ENCODE results near the gene PLCXD3. TPM values are rescaled to one million over a fixed set of nuclear protein-coding genes. Genes with fewer than 3 reads are reported as not detected.
A peak's percentile ranks its signal among the peaks of the same experiment; 100 is the strongest.
"Not testable (repeated sequence)": the region's sequence is repeated elsewhere in the genome, so short reads cannot be mapped to it uniquely, and the experiment has no call there.

The PLCXD3 gene
- total RNA-seq, 1 donor from 2014 or later, result 0.93 TPM

GRCh38 chr5:41503310-41503709 lies 7.1 kb downstream of the PLCXD3 start:
- no peaks in the 10 kb centered on the region for H3K27me3 Mint-ChIP-seq (ENCODE audit: unreplicated experiment)
- H3K27ac Mint-ChIP-seq (ENCODE audit: unreplicated experiment), result no peak overlapping the region
- DNase-seq, result no peak
- peaks cover 9% of the 10 kb centered on the region for H3K4me1 Mint-ChIP-seq (ENCODE audit: low read depth, unreplicated experiment)
- peak overlapping the region; percentile 58 for H3K4me3 Mint-ChIP-seq (ENCODE audit: unreplicated experiment)
- H3K36me3 Mint-ChIP-seq (ENCODE audit: unreplicated experiment), result no peaks in the 10 kb centered on the region
- H3K9me3 Mint-ChIP-seq (ENCODE audit: unreplicated experiment), result peaks cover 4% of the 10 kb centered on the region
- no peak for TF ChIP-seq CTCF (IDR thresholded peaks at IDR 0.05; ENCODE audit: partially characterized antibody, unreplicated experiment)

GRCh38 chr5:41493490-41494126 lies 16.8 kb downstream of the PLCXD3 start:
- H3K4me1 Mint-ChIP-seq (ENCODE audit: low read depth, unreplicated experiment); H3K4me3 Mint-ChIP-seq (ENCODE audit: unreplicated experiment); H3K9me3 Mint-ChIP-seq (ENCODE audit: unreplicated experiment); DNase-seq; H3K27me3 Mint-ChIP-seq (ENCODE audit: unreplicated experiment); H3K27ac Mint-ChIP-seq (ENCODE audit: unreplicated experiment); H3K36me3 Mint-ChIP-seq (ENCODE audit: unreplicated experiment): not testable (repeated sequence)

GRCh38 chr5:41485533-41485932 lies 24.9 kb downstream of the PLCXD3 start:
- TF ChIP-seq CTCF (IDR thresholded peaks at IDR 0.05; ENCODE audit: partially characterized antibody, unreplicated experiment), result no peak
- Mint-ChIP-seq H3K27me3 (ENCODE audit: unreplicated experiment) (no peaks in the 10 kb centered on the region), H3K4me1 (ENCODE audit: low read depth, unreplicated experiment) (no peaks in the 10 kb centered on the region), H3K9me3 (ENCODE audit: unreplicated experiment) (no peaks in the 10 kb centered on the region), H3K27ac (ENCODE audit: unreplicated experiment) (no peak overlapping the region), H3K4me3 (ENCODE audit: unreplicated experiment) (no peak overlapping the region), H3K36me3 (ENCODE audit: unreplicated experiment) (no peaks in the 10 kb centered on the region)
- no peak for DNase-seq

- no peak for TF ChIP-seq CTCF (IDR thresholded peaks at IDR 0.05; ENCODE audit: partially characterized antibody, unreplicated experiment)
- no peaks in the 10 kb centered on the region for H3K4me1 Mint-ChIP-seq (ENCODE audit: low read depth, unreplicated experiment)
- H3K27ac Mint-ChIP-seq (ENCODE audit: unreplicated experiment), result no peak overlapping the region
- no peak overlapping the region for H3K4me3 Mint-ChIP-seq (ENCODE audit: unreplicated experiment)
- H3K9me3 Mint-ChIP-seq (ENCODE audit: unreplicated experiment), result no peaks in the 10 kb centered on the region
- no peak for DNase-seq
- no peaks in the 10 kb centered on the region for H3K27me3 Mint-ChIP-seq (ENCODE audit: unreplicated experiment)
- no peaks in the 10 kb centered on the region for H3K36me3 Mint-ChIP-seq (ENCODE audit: unreplicated experiment)
Measured at GRCh38 chr5:41482715-41483114, 27.7 kb downstream of the PLCXD3 start.

- TF ChIP-seq CTCF (IDR thresholded peaks at IDR 0.05; ENCODE audit: partially characterized antibody, unreplicated experiment), result no peak
Measured at GRCh38 chr5:41482173-41482572, 28.2 kb downstream of the PLCXD3 start.

GRCh38 chr5:41471571-41472208 lies 38.7 kb downstream of the PLCXD3 start:
- not testable (repeated sequence) for H3K4me3 Mint-ChIP-seq (ENCODE audit: unreplicated experiment); H3K27me3 Mint-ChIP-seq (ENCODE audit: unreplicated experiment); H3K27ac Mint-ChIP-seq (ENCODE audit: unreplicated experiment); H3K9me3 Mint-ChIP-seq (ENCODE audit: unreplicated experiment); H3K4me1 Mint-ChIP-seq (ENCODE audit: low read depth, unreplicated experiment); DNase-seq; H3K36me3 Mint-ChIP-seq (ENCODE audit: unreplicated experiment)

More at GRCh38 chr5:41482173-41482572, 28.2 kb downstream of the PLCXD3 start:
- no peak overlapping the region for H3K27ac Mint-ChIP-seq (ENCODE audit: unreplicated experiment)
- no peak for DNase-seq
- no peaks in the 10 kb centered on the region for H3K36me3 Mint-ChIP-seq (ENCODE audit: unreplicated experiment)
- no peak overlapping the region for H3K4me3 Mint-ChIP-seq (ENCODE audit: unreplicated experiment)
- H3K27me3 Mint-ChIP-seq (ENCODE audit: unreplicated experiment), result no peaks in the 10 kb centered on the region
- no peaks in the 10 kb centered on the region for H3K9me3 Mint-ChIP-seq (ENCODE audit: unreplicated experiment)
- H3K4me1 Mint-ChIP-seq (ENCODE audit: low read depth, unreplicated experiment), result no peaks in the 10 kb centered on the region

Data from glutamatergic neuron (in vitro differentiated cells).